Prostate gland (tissue), 2 donors: ENCODE data around the gene TOPAZ1.

Experiments used
- CTCF ChIP-seq, 4 experiments: fragments of 200-600 bp in 2 of 4; fragments of 450-650 bp in 2 of 4; sonication (generic) in 2 of 4; IDR thresholded peaks; 1 replicate in 3 of 4; 2 replicates in 1 of 4; pipeline ENCODE4 v1.5.1; 2016 to 2019; ENCODE audit warnings: antibody characterized with exemption in 4 of 4, mild to moderate bottlenecking in 2 of 4, moderate library complexity in 2 of 4
- POLR2AphosphoS5 ChIP-seq: sonication (generic); formaldehyde crosslinking; IDR thresholded peaks from one replicate; pipeline ENCODE4 v1.6.1; 2017; ENCODE audit warnings: antibody characterized with exemption

GRCh38 chr3:44363591-44363990 lies 121.9 kb downstream of the TOPAZ1 start:
- TF ChIP-seq POLR2AphosphoS5 (no peak), CTCF (IDR thresholded peaks at IDR 0.05) (no peak)
